NCI-H1694 treated with DMSO at 0.1 percent for 48 hours (cell line): ENCODE measurements around the gene ZFYVE9.
"Not testable (repeated sequence)": the region's sequence is repeated elsewhere in the genome, so short reads cannot be mapped to it uniquely, and the experiment has no call there.

Experiments
- DNase-seq: peaks from one replicate; lab custom pipeline; 2025; lab: John Stamatoyannopoulos, UW

Gene ZFYVE9

DNA sequence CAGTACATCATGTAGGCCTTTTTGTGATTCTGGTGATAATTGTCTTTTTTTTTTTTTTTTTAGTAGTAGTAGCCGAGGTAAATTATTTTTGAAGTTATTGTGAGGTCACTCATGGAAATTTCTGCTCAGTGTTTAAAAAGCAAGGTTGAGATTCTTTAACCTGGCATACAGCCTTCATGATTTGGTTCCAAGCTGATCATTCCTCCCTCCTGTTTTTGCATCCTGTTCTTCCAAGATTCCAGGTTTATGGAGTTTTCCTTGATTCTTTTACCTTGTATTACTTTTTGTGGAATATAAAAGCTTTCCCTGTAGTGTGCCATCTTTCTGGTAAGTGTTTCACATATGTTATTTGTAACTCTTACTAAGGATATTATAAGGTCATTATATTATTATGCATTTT is 9.1 kb downstream of the ZFYVE9 start:
- DNase-seq: no peak

DNA sequence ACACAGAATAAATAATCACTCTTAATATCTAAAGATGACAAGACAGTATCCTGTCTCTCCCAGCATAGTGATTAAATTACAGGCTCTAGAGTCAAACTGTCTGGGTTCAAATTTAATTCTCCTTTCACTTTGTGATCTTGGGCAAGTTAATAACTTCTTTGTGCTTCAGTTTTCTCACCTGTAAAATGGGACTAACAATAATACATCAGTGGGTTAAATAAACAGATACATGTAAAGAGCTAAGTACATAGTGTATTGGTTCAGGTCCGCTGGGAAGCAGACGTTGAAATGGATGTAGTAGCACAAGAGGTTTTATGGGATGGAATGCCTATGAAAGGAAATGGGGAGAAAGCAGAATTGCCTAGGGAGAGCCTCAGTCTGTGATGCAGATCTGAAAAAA is 10.7 kb downstream of the ZFYVE9 start:
- DNase-seq: no peak

DNA sequence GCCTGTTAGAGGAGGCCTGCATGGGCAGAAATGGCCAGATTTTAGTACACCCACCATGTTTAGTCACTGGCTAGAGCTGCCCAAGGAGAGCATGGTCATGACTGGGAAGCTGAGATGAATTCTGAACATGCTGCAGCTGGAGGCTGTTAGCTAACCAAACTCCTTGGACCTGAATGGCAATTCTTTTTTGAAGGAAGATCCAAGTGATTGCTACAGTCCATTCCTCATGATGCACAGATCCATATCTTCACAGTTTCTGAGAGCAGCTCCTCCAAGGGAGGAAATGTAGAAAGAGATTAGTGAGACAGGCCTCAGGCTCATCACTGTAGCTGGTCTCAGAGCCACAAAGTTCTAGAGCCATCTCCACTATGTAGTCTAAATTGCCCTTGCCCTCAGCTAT is 11.1 kb downstream of the ZFYVE9 start:
- no peak for DNase-seq

DNA sequence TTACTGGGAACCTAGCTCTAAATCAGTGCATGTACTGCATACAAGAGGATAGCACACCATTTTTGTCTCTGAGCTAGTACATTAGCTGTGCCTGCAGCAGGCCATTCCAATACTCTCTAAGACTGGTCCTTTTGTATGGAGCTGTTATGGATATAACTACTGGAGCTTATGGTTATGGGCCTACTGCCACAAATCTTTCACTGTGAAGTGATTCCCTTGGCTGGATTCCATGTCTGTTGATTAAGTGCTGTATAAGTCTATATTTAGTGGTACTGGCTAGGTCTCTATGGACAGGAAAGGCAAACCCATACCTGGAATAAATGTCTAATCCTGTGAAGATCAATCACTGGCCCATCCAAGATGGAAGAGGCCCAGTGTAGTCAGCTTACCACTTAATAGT is 12.0 kb downstream of the ZFYVE9 start:
- no peak for DNase-seq

DNA sequence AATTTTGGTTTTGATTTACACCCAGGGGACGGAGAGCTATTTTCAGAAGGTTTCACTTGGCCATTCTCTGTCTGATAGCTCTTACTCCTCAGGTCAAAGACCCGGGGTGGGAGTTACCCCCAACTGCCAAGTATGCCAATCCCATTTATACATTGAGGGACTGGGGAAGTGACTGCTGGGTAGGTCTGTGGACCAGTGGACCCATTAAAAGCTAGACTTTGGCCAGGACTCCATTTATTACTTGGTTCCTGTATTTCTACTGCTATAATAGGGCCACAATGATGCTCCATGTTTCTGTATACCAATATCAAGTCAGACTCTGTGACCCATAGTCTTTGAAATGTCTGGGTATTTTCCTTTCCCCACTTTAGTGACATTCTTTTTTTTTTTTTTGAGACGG is 14.6 kb downstream of the ZFYVE9 start:
- no peak for DNase-seq

DNA sequence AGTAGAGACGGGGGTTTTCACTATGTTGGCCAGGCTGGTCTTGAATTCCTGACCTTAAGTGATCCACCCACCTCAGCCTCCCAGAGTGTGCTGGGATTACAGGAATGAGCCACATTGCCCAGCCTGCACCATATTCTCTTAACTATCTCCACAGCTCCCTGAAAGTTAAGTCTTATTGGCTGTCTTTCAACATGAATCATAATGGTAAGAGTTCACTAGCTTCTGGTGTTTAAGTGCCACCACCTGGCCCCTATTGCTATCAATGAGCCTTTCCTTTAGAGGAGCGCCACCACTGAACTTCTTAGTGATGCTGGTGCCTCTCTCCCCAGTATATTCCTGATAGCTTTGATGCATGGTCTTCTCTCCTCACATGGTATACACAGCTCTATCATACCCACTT is 15.7 kb downstream of the ZFYVE9 start:
- DNase-seq: no peak

DNA sequence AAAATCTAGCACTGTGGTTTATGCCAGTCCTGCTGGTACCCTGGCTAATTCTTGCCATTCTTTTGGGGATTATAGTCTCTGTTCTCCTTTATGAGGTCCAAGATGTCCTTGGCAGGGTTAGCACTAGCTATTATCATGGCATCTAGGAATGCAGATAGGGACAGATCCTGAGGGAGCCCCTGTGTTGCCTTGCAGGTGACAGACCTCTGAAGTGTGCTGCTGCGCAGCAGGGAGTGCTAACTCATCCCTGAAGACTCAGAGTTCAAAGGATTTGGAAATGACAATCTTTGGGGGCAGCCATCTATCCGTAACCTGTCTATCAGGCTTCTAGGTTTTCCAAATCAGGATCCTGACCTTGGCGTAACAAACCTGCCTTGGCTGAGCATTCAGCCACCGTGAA is 16.3 kb downstream of the ZFYVE9 start:
- no peak for DNase-seq

DNA sequence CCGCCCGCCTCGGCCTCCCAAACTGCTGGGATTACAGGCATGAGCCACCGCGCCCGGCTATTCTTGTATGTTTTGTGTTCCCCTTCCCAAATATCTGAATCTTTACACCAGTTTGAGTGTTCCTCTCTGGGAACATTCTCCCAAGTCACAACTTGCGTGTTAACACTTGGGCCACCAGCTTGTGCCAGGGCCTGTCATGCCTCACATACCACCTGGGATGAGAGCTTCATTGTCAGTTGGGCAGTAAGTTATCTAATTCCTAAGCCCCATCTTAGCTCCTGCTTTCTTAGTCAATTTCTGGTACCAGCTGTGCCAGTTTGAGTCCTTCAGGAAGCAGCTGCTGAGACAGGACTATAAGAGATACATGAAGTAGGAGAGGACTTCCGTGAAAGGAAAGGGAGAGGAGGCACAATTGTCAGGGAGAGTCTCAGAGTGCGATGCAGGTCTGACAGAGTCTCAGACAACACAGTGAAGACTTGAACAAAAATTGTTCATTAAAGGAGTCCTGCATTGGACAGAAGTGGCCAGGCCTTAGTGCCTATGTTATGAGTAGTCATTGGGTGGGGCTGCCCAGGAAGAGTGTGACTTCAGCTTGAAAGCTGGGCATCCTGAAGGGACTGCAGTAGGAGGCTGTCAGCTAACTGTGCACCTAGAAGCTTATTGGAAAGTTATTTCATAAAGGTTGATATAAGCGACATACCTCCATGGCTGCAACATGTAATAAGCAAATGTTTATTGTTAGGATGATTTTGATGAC is 17.3 kb downstream of the ZFYVE9 start:
- DNase-seq: no peak

DNA sequence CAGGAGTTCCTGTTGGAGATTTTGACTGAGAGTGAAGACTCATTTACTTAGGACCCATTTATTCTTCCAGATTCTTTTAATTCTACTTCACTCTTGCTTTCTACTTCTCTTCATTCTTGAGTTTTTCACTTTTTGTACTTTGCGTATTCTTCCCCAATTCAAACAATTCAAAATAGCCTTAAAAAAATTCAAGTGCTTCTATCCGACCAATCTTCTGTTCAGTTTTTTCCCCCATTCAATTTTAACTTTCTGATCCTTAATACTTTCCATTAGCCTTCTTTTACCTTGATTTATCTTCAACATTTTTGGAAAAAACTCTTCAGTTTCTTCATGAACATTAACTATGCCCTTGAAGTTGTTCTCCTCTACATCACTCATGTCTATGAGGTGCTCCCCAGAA is 21.1 kb downstream of the ZFYVE9 start:
- no peak for DNase-seq

DNA sequence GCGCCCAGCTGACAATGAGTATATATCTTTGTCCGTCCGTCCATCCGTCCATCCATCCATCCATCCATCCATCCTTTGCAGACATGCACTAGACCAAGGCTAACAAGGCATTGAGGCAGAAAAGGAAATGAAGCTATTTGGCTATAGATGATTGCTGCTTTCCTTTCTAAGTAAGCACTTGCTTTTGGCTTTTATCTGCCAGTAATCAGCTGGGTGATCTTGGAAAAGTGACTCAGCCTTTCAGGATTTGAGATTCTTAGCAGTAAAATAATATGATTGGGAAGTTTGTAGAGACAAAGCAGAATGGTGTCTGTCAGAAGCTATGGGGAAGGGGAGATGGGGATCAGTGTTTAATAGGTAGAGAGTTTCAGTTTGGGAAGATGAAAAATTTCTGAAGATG is 22.7 kb downstream of the ZFYVE9 start:
- no peak for DNase-seq

DNA sequence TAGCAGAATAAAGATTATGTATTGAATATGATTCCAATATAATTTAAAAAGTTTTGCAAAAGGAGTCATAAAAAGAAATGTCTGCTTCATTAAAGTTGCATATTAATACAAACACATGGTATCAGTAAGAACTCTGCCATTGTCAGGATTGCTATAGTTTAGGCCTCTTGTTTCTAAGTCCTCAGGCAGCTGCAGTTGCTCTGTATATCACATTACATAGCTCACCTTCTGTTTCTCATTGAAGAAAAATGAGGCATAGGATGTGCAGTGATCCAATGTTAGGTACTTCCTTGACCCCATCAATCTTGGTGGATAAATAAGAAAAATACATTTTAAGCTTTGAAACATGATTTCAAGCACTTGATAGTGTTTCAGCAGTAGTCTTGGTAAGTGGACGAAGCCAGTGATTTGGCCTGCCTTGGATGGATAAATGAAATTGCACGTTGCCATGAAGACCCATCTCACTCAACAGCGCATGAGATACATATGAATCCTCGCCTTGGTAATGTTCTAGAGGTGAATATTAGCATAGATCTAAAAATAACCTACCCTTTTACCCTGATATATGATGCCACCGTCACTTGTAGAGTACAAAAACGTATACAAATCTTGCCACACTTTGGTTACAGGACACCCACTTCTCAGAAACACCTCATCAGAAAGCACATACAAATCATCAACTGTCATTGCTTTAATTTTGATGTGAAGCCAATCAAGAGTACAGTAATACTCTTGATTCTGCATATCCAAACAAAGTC is 25.3 kb downstream of the ZFYVE9 start:
- no peak for DNase-seq

DNA sequence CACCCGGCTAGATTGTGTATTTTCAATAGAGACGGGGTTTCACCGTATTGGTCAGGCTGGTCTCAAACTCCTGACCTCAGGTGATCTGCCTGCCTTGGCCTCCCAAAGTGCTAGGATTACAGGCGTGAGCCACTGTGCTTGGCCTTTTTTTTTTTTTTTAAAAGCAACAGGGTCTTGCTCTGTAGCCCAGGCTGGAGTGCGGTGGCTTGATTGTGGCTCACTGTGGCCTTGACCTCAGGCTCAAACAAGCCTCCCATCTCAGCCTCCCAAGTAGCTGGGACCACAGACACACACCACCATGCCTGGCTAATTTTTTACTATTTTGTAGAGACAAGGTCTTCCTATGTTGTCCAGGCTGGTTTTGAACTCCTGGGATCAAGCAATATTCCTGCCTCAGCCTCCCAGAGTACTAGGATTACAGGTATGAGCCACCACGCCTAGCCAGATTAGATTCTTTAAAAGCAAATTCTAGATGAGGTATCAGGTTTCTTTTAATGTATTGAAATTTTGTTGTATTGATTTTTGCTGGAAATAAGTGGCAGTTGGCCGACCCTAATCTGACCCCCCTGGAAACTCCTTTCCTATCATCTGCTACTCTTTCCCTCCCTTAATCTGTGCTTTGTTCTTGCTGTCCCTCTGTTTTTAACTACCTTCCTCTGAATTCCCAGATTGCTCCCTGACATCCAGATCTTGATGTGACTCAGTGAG is 26.6 kb downstream of the ZFYVE9 start:
- DNase-seq: no peak

DNA sequence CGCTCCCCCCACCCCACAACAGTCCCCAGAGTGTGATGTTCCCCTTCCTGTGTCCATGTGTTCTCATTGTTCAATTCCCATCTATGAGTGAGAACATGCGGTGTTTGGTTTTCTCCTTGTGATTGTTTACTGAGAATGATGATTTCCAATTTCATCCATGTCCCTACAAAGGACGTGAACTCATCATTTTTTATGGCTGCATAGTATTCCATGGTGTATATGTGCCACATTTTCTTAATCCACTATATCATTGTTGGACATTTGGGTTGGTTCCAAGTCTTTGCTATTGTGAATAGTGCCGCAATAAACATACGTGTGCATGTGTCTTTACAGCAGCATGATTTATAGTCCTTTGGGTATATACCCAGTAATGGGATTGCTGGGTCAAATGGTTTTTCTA is 29.3 kb downstream of the ZFYVE9 start:
- DNase-seq: not testable (repeated sequence)

DNA sequence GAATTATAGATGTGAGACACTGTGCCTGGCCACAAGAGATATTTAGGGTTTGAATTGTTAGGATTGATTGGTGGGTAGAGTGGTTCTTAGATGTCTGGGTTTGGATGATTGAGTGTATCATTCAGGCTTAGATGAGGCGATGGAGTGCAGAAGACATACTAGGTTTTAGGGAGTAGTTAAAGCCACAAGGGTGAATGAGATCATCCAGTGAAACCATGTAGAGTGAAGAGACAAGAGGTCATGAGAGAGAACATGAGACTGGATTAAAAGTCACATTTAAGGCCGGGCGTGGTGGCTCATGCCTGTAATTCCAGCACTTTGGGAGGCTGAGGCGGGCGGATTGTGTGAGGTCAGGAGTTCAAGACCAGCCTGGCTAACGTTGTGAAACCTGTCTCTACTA is 37.2 kb downstream of the ZFYVE9 start:
- DNase-seq: no peak

DNA sequence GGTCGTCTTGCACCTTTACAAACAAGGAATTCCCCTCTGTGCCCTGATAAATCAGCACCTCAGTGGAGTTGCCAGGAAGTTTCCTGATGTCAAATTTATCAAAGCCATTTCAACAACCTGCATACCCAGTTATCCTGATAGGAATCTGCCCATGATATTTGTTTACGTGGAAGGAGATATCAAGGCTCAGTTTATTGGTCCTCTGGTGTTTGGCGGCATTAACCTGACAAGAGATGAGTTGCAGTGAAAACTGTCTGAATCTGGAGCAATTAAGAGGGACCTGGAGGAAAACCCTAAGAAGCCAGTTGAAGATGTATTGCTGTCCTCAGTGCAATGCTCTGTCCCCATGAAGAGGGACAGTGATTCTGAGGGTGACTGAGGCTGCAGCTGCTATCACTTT is 38.3 kb downstream of the ZFYVE9 start:
- no peak for DNase-seq

DNA sequence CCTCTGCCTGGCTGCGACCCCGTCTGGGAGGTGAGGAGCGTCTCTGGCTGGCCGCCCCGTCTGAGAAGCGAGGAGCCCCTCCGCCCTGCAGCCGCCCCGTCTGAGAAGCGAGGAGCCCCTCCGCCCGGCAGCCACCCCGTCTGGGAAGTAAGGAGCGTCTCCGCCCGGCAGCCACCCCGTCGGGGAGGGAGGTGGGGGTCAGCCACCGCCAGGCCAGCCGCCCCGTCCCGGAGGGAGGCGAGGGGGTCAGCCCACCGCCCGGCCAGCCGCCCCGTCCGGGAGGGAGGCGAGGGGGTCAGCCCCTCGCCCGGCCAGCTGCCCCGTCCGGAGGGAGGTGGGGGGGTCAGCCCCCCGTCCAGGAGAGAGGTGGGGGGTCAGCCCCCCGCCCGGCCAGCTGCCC is 39.9 kb downstream of the ZFYVE9 start:
- not testable (repeated sequence) for DNase-seq

DNA sequence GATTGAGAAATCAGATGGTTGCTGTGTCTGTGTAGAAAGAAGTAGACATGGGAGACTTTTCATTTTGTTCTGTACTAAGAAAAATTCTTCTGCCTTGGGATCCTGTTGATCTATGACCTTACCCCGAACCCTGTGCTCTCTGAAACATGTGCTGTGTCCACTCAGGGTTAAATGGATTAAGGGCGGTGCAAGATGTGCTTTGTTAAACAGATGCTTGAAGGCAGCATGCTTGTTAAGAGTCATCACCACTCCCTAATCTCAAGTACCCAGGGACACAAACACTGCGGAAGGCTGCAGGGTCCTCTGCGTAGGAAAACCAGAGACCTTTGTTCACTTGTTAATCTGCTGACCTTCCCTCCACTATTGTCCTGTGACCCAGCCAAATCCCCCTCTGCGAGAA is 40.4 kb downstream of the ZFYVE9 start:
- DNase-seq: not testable (repeated sequence)

DNA sequence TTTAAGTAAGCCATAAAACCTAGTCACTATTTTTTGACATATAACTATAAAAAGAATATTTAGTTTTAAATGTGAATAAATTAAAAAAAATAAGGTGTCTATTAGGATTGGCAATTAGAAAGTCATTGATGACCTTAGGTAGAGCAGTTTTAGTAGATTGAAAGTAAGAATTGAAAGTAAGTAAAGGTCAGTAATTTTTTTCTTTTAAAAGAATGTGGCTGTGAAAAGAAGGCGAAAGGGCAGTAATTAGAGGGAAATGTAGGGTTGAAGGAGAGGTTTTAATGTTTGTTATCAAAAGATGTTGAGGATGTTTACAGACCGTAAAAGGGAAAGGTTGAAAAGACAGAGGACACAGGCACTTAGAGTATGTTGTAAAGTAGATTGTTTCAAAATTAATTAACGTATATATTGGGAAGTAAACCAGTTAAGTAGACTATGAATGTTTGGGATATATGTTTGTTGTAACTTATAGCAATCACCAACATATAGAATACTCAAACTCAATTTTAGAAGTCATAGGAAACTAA is 41.0 kb downstream of the ZFYVE9 start:
- no peak for DNase-seq

DNA sequence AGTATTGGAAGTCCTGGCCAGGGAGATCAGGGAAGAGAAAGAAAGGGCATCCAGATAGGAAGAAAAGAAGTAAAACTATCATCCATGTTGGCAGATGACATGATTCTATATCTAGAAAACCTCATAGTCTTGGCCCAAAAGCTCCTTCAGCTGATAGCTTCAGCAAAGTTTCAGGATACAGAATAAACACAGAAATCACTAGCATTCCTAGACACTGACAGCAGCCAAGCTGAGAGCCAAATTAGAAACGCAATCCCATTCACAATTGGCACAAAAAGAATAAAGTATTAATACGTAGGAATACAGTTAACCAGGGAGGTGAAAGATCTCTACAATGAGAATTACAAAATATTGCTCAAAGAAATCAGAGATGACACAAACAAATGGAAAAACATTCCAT is 44.6 kb downstream of the ZFYVE9 start:
- DNase-seq: no peak

DNA sequence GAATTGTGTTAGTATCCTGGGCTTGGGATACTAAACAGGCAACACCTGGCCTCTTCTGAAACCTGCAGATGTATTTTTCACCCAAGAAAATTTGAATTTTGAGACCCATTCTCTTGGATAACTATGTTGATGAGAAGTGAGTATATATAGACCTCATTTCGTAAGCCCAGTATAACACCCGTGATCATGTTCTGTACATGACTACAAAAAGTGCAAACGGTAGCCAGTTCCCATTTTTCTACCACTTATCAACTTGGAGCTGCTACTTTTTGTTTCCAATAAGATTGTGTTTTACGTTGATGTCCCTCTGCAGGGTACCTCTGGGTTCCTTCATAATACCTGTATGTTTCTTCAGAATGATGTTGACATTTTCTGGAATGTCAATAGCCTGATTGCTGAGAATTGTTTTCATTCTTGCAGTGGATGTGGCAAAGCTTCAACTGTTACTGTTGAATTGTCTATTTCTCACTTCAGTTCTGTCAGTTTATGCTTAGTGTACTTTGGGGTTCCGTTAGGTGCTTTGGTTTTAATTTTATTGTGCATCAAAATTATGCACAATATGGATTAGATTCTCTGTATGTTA is 48.1 kb downstream of the ZFYVE9 start:
- DNase-seq: no peak

DNA sequence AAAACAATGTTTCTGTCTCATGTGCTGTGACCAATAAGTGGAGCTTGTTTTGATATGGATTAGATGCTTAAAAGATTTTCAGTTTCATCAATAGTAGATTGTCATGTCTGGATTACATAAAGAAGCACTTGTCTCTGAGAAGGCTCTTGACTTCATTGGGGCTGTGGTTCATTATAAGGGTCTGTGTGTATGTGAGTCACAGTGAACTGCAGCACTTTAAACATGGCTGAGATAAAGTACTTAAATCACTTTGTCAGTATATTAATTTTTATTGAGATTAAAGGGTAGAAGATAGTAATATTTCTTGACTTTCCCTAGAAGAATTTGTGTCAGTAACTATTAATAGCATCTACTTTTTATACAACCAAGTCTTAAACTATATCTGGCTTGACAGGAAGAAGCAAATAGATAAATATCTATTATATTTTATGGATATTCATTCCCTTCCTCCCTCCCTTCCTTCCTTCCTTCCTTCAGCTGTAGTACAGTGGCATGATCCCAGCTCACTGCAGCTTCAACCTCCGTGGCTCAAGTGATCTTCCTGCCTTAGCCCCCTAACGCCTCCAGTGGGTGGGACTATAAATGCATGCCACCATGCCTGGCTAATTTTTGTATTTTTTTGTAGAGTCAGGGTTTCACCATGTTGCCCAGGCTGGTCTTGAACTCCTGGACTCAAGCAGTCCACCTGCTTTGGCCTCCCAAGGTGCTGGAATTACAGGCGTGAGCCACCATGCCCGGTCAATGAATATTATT is 48.8 kb downstream of the ZFYVE9 start:
- no peak for DNase-seq
